HFF-Myc (cell line): ENCODE results near the gene RASL12.

ENCODE experiments used
- DNase-seq: peaks from one replicate; pipeline ENCODE4 v3.0.0-alpha.2; 2011; ENCODE audit warnings: low read depth; ENCODE audit errors: extremely low read depth
- H3K4me3 ChIP-seq: replicated peaks from 2 replicates; pipeline ENCODE4 v1.5.1; 2011; ENCODE audit warnings: low read depth, mild to moderate bottlenecking, control low read depth, low read length
- CTCF ChIP-seq: IDR thresholded peaks from 2 replicates; pipeline ENCODE4 v1.5.1; 2012; ENCODE audit warnings: mild to moderate bottlenecking, low read depth, low read length, control low read depth; ENCODE audit errors: missing control alignments

RASL12 gene

GRCh38 chr15:65085990-65086679, 18.3 kb upstream of the RASL12 start:
- no peak overlapping the region for H3K4me3 ChIP-seq
- DNase-seq = no peak
- peak; percentile 67 for TF ChIP-seq CTCF

- TF ChIP-seq CTCF = no peak
- H3K4me3 ChIP-seq = no peak overlapping the region
- DNase-seq = no peak
Measured at GRCh38 chr15:65085207-65085753, 17.5 kb upstream of the RASL12 start.

GRCh38 chr15:65084500-65085206, 16.9 kb upstream of the RASL12 start:
- TF ChIP-seq CTCF = no peak
- DNase-seq = no peak

GRCh38 chr15:65083262-65083701, 15.5 kb upstream of the RASL12 start:
- DNase-seq = no peak
- peak; percentile 22 for TF ChIP-seq CTCF
- H3K4me3 ChIP-seq = no peak overlapping the region

More at GRCh38 chr15:65084500-65085206, 16.9 kb upstream of the RASL12 start:
- H3K4me3 ChIP-seq = no peak overlapping the region

- TF ChIP-seq CTCF = no peak
- H3K4me3 ChIP-seq = no peak overlapping the region
- DNase-seq = no peak
Measured at GRCh38 chr15:65082303-65082953, 14.6 kb upstream of the RASL12 start.

GRCh38 chr15:65081758-65082157, 14.0 kb upstream of the RASL12 start:
- no peak overlapping the region for H3K4me3 ChIP-seq
- no peak for TF ChIP-seq CTCF
- DNase-seq = no peak
